Activated naive CD4-positive, alpha-beta T cell treated with Interleukin-2 at 50 U/mL for 16 hours (primary cell): ENCODE measurements around the gene PDIA4.
A peak's percentile ranks its signal among the peaks of the same experiment; 100 is the strongest.
"Not testable (repeated sequence)": the region's sequence is repeated elsewhere in the genome, so short reads cannot be mapped to it uniquely, and the experiment has no call there.

Experiments used
- DNase-seq: peaks from one replicate; pipeline ENCODE4 v3.0.0-alpha.2; 2020

Gene PDIA4

GRCh38 chr7:149001427-149002068 lies 26.8 kb downstream of the PDIA4 start:
- DNase-seq = no peak

DNA sequence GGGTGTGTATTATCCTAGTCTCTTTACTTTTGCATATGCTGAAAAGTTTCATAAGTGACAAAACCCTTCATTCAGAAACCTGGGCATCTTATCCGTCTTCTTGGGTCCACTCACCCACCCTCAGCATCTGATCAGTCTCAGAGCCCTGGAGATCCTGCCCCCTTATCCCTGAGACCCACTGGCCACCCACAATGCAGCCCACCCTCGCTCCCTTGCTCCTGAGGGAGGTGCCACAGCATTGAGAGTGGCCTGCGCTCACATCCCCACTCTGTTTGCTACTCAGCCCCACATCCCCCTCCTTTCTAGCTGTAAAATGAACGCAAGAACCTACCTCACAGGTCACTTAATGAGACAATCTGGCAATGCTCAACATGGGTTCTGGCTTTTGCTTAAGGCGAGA lies 27.3 kb downstream of the PDIA4 start:
- no peak for DNase-seq

DNA sequence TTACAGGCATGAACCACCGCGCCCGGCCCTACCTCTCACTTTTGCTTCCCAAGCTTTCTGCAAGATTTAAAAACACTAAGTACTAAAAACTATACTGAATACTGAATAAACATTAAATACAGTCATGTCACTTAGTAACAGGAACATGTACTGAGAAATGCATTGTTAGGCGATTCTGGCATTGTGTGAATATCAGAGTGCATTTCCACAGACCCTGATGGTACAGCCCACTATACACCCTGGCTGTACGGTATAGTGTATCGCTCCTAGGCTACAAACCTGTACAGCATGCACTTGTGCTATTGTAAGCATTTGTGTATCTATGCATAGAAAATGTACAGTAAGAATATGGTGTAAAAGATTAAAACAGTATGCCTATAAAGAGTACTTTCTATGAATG lies 29.1 kb downstream of the PDIA4 start:
- DNase-seq = no peak

GRCh38 chr7:148997497-148997896 lies 30.8 kb downstream of the PDIA4 start:
- DNase-seq = no peak

DNA sequence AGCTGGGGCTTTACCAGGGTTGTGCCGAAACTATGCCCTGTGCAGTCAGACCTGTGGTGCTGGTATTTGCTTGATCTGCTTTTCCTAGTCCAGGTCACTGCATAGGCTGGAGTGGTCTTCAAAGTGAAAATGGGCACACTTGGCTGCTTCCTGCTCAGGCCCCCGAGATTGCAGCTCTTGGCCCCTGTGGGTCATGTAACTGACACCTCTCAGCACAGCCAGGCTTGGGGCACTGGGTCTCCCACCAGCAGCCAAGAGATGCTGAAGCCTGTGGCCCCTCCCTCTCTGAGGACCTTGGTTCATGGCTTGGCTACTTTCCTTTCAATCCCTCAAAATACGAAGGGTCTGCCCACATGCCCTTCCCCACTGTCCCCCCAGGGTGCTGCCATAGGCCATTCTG lies 33.7 kb downstream of the PDIA4 start:
- no peak for DNase-seq

- DNase-seq = no peak
Measured at GRCh38 chr7:148993193-148993592, 35.1 kb downstream of the PDIA4 start.

DNA sequence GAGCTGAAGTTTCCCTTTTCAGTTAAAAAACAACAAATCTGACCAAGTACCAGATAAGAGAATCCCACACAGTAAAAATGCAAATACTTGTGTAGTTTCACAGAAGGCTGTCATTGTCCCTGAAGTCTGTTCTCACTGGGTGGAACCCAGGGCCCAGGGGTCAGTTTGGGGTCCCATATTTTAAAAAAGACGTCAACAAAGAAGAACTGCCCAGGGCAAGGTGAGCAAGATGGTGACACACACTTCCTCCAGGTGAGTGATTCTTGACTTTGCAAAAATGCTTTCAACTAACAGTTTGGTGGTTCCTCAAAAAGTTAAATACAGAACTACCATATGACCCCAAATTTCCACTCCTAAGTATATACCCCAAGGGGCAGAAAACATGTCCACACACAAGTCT lies 36.8 kb downstream of the PDIA4 start:
- no peak for DNase-seq

DNA sequence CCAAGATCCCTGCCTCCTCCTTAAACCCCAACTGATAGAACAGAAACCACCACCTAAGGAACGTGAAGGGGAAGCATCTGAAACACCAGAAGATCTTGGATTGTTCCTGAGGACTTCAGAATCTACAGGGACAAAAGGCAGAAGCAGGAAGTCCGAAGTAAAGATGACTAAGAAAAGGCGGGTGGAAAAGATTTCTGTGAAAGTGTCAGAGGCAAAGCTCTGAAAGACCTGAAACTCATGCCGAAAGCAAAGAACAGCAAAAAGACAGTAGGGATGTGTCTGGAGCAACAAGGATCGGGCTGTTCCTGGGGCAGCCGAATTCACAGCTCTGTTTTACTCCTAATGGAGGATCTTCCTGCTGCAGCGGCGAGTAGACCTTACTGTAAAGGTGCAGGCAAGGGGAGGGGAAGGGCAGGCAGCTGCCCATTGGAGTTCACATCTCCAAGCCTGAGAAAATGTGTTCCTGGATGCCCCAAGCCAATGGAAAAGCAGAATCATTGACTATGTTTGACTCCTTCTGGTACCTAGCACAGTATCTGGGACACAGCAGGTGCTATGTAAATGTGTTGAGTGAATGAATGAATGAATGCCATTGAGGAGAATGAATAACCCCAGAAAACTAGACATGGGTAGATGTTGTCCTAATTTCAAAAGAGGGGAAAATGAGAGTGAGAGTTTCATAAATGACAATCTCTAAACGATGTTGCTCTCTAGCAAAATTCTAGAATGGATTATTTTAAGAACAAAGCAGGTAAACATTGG lies 40.4 kb downstream of the PDIA4 start:
- no peak for DNase-seq

DNA sequence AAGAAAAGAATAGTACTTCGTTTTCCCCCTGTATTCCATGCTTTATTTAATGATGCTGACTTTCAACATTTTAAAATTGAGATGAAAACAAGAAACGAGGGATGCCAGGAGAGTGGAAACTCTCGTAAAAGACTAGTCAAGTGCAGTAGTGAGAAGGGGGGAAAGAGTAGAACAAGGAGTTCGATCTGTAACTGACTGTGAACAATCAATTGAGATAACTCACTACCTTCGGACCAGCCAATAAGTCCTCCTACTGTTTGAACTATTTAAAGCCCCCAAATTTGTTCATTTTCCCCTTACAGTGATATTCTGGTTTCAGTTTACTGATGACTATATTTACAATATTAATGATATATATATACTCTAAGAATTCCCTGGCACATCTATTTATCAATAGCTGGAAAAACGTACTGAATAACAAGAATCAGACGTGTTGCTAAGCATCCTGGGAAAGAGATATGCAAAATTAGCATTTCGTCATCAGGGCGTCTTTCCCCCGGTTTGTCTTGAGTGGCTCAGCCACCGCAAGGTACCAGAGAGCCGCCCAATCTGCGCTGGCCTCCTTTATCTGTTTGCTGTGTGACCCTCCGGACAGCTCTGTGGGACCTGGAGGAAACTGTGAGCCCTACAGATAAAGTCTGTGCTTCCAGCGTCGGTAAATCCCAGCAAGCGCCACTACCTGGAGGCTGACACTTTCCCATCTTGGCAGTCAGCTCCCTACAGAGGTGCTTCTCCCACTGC lies 41.1 kb downstream of the PDIA4 start:
- DNase-seq = peak; percentile 77

GRCh38 chr7:148986742-148987009 lies 41.6 kb downstream of the PDIA4 start:
- DNase-seq = no peak

- peak; percentile 88 for DNase-seq
Measured at GRCh38 chr7:148983200-148984146, 44.8 kb downstream of the PDIA4 start.

GRCh38 chr7:148982654-148983199 lies 45.6 kb downstream of the PDIA4 start:
- DNase-seq = no peak

GRCh38 chr7:148979827-148980226 lies 48.5 kb downstream of the PDIA4 start:
- no peak for DNase-seq

- not testable (repeated sequence) for DNase-seq
Measured at GRCh38 chr7:148979072-148979471, 49.2 kb downstream of the PDIA4 start.

DNA sequence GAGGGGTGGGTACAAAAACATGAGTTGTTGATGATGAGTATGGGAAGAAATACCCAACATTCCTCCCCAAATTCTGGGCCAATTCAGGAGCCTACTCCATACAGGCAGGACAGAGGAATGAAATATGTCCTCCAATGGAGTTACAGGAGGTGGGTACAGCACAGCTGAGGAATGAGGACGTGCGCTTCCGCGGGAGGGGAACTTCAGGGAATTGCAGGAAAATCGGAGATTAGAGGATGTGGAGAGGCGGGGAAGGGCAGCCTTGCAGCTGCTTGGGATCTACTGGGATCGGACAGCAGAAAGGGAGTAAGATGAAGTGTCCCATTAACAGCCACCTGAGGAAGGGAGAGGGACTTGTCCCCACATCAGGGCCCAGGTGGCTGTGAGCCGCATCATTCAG lies 50.2 kb downstream of the PDIA4 start:
- no peak for DNase-seq

GRCh38 chr7:148975896-148976295 lies 52.4 kb downstream of the PDIA4 start:
- DNase-seq = no peak

DNA sequence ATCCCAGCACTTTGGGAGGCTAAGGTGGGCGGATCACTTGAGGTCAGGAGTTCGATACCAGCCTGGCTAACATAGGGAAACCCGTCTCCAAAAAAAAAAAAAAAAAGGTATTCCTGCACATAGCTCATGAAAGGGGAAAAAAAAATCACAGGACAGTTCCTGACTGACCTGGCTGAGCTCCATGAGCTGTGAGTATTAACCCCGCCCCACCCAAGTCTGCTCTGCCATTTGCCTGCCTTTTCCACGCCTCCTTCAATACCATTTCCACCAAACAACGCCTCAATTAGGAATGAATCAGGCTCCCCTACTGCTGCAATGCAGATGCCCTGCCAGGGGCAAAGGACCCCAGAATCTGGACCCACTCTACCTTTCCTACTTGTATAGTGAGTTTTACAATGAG lies 55.0 kb downstream of the PDIA4 start:
- no peak for DNase-seq

DNA sequence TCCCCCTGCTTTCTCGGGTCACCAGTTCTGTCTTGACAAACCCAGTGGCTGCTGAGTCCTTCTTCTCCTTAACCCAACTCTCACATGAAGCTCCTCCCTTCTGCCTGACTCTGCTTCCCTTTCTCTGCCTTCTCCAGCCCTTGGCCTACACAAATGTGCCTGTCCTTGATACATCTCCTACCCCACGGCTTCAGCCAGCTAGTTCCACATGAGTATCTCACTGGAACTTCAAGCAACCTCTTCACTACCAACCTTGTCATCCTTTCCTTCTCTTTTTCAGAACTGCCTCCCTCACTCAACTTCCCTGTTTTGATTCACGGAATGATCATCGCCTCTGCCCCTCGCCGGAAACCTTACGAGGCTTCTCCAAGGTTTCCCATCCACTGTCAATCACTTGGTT lies 55.9 kb downstream of the PDIA4 start:
- DNase-seq = no peak

- no peak for DNase-seq
Measured at GRCh38 chr7:148967602-148968001, 60.7 kb downstream of the PDIA4 start.

- DNase-seq = no peak
Measured at GRCh38 chr7:148967032-148967372, 61.3 kb downstream of the PDIA4 start.

DNA sequence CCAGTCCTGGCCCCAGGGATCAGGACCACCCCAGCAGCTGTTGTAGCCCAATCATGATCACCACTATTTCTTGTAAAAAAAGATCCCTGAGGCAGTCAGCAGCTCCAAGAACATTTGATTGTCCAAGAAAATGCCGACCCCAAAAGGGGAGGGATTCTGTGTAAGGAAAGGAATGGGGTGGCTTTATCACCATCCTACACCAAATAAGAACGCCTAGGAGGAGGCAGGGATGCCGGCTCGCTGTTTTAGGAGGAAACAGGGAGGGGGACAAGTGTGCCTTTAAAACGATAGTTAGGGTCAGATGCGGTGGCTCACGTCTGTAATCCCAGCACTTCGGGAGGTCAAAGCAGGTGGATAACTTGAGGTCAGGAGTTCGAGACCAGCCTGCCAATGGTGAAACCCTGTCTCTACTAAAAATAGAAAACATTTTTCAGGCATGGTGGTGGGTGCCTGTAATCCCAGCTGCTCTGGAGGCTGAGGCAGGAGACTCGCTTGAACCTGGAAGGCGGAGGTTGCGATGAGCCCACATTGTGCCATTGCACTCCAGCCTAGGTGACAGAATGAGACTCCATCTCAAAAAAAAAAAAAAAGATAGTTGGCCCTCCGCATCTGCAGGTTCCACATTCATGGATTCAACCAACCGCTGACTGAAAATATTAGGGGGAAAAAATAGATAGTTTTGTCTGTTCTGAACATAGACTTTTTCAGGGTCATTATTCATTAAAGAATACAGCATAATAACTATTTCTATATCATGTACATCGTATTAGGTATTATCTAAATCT lies 63.6 kb downstream of the PDIA4 start:
- no peak for DNase-seq
